ELR (cell line): ENCODE results near the gene PCTP.
A peak's percentile ranks its signal among the peaks of the same experiment; 100 is the strongest.

Experiments used
- DNase-seq: peaks from one replicate; pipeline ENCODE4 v3.0.0-alpha.2; 2015; ENCODE audit warnings: low read depth

The PCTP gene

DNA sequence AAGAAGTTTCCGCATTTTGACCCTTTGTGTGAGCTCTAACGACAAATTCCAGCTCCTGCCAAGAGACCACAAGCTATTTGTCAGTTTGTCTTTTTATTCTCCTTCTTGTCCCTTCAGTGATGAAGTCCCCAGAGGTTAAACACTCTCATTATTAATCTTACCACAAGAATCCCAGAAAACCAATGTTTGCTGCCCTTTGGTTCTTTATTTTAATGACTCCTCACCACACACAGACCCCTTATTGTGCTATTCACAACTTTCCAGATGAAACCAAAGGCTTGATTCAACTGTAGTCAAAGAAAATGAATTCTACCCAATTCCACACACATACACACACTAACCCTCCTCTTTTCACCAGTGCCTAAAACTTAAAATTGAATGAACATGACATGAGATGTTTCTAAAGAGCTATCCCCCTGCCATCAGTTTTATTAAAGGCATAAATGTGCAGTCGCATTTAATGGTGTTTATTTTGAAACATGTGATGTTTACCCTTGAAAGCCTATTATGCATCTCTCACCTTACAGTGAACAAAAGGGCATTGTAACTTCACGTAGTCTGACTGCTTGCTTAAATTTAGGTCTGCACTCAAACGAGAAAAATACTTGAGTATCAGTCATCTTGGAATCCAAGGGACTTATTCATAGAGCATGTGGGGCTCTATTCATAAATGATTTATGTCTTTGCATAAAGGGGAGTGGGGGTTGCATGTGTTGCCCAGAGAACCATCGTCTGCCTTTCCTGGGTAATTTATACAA is 44.1 kb downstream of the PCTP start:
- no peak for DNase-seq

DNA sequence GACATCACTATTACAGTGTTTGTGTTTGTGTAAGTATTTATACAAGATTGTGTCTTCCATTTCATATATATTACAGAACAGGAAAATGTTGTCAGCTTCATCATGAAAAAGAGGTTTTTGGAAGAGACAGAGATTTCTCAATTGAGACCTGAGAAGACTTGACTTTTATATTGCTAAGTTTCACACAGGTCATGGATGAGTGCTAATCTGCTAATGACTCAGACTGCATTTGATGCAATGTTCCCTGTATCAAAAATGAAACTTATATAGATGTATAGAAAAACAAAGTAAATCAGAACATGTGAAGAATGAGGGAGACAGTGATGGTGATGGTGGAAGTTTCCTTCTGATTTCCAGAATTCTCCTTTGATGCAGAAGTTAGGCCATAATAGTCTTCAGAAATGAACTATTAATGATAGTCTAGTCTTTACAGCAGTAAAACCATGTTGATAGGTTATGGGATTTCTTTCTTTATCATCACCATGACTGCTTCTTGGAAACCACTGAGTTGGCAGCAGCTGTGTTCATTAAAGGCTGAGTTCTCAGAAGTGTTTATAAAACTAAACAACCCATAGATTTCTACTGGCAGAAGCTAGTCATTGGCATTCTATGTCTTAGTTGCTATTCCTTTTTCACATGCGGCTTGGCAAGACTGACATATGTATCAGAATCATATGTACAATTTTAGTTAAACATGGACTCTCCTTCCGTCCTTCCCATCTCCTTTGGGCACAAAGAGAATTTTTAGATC is 56.1 kb downstream of the PCTP start:
- no peak for DNase-seq

DNA sequence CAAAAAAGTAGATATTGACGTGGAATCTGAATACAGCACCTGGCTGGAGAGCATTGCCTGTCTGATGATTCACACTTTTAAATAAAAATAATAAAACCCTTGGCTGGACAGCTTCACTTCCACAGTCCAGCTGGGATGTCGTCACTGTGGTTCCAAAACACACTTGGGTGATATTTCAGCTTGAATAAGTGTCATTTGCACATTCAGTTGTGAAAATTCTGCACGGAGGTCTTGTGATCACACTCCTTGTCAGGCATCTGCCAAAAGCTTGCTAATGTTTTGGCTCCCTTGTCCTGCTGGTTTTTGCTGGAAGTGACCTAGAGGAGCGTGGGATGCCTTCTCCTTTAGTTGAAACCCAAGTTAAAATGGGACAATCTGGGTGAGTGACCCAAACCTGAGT is 60.7 kb downstream of the PCTP start:
- no peak for DNase-seq

DNA sequence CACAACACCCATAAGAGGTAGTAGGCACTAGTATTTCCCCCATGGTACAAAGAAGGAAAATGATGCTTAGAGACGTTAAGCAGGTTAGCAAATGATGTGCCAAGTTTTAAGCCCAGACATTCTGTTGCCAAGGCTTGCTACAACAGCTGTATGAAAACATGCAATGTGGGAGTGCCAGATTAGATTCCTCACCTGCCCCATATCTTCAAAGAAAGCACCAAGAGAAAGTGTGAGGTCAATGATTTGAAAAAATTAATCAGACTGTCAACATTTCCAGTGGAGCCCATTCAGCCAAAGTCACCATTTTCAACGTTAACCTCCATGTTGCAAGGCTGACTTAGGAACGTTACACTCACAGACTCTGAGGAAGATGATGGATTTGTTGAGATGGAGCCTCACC is 61.5 kb downstream of the PCTP start:
- DNase-seq = no peak

DNA sequence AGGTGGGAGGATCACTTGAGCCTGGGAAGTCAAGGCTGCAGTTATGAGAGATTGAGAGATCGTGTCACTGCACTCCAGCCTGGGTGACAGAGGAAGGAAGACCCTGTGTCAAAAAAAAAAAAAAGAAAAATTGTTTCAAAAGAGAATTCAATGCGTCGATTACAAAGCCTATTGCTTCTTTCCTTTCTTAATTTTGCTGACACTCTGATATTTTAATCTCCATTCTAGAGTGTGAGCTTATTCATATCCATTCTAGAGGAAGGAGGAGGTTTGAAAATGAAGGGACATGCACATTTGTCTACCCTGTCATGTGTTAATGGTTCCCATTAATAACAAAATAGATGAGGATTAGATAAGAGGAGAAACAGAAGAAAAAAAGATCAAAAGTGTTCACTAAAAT is 63.1 kb downstream of the PCTP start:
- DNase-seq = no peak

DNA sequence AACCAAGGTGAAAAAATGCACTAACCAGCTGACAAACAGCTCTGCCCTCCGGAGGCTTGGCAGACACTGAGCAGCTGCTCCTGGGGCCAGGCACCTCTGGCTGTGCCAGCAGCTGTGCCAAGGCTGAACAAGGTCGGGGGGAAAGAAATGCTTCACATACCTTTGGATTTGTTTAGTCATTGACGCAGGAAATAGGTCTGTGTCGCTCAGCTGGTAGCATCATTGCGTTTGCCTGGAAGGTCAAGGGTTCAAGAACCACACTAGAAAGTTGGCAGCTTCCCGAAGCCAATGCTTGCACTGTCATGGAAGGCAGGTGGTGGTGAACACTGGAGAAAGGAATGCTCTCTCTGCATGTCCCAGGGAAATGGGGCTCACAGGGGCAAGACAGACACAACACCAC is 63.5 kb downstream of the PCTP start:
- no peak for DNase-seq

DNA sequence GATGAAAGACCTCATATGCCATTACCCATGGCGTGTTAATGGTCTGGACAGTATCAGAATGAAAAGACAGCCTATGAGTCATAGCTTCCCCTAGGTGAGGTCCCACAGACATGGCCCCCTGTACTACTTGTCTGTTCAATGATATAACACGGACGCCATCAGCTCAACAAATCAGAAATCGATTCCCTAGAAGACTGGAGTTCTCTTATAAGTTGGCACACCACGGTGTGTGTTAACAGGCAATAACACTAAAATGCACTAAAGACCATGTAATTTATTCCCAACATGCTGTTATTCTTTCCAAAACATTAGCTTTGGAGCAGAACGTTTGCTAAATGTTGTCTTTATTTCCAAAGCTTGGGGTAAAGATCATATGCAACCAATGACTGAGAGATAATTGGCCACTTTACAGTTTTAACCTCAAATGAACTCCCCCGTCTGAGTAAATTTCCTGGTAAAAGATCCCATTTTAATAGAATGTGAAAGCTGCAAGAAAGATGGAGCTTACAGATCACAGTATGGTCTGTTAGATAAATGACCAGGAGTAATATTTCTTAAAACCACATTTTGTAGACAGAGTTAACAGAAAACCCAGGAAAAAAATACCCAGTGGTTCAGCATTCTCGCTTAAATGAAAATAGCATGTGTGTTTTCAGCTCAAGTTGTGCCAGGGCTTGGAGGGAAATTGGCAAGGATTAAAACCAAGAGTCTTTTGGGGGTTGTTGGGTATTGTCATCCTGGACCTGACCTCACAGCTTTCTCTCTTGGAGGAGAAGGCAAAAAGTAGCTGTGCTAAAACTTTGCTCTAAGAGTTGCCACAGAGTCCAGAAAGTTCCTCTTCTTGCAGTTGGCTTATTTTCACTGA is 65.9 kb downstream of the PCTP start:
- no peak for DNase-seq

DNA sequence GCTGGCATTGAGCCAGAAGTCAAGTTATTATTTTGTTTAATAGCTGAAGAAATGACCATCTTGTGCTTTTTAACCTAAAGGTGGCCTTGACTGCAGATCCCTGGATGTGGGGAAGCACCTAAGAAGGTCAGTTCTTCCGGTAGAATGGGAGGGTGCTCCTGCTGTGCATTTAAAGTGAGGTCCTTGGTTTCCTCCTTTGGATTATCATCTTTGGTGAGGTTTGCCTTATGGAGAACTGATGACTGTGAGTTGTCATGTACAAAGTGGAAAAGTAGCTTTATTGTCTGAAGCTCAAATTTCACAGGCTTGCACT is 66.5 kb downstream of the PCTP start:
- DNase-seq = no peak

DNA sequence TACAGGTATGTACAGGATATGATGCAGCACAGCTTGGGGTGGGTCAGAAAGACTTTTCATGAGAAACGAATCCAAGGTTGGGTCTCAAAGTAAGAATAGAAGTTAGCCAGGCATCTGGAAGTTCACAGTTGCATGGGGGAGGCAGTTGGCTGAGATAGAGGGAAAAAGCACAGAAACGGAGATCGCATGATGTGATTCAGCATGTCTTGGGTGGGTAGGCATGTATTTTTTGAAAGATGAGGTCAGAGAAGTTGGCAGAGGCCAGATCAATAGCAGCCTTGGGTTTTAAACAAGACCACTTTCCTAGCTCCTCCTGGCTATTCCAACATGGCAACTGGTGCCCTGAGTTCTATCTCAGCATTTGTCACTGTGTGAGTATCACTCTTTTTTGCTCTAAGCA is 67.2 kb downstream of the PCTP start:
- no peak for DNase-seq

DNA sequence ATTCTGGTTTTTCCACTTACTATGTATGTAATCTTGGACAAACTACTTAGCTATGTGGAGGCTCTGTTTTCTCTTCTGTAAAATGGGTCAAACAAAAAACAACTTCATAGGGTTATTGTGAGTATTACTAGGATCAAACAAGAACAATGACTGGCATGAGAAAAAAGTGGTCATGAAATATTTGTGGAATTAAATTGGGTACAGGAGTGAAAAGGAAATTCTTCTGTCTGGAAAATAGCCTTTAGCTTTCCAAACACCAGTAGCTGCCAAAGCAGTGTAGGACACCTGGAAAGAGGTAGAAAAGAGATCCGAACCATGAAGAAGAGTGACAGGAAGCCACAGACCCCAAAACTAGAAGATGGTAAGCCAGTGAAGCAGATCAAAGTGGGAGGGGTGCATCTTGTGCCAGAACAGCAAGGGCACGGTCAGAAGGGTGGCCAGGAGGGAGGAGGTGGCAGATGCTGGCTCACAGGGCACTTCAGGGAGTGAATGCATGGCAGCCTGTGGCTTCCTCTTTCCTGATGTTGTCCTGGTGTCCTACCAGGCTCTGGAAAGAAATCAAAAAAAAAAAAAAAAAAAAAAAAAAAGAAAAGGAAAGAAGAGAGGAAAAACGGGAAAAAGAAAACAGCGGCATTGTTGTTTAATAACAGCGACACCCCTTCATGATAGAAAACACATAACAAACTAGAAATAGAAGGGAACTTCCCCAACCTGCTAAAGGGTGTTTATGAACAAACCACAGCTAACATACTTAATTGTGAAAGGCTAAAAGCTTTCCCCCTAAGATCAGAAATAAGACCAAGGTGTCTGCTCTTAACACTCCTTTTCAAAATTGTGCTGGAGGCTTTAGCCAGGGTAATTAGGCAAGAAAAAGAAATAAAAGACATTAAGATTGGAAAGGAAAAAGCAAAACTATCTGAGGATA is 67.9 kb downstream of the PCTP start:
- DNase-seq = no peak

DNA sequence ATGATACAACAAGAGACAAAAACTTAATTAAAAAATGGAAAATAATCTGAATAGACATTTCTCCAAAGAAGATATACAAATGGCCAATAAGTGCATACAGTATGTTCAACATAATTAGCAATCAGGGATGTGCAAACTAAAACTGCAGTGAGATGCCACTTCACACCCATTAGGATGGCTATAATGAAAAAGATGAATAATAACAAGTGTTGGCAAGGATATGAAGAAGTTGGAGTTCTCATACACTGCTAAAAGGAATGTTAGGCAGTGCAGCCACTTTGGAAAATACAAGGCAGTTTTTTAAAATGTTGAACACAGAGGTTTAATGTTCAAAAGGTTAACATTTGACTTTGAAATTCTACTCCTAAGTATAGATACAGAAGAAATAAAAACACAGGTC is 69.8 kb downstream of the PCTP start:
- no peak for DNase-seq

DNA sequence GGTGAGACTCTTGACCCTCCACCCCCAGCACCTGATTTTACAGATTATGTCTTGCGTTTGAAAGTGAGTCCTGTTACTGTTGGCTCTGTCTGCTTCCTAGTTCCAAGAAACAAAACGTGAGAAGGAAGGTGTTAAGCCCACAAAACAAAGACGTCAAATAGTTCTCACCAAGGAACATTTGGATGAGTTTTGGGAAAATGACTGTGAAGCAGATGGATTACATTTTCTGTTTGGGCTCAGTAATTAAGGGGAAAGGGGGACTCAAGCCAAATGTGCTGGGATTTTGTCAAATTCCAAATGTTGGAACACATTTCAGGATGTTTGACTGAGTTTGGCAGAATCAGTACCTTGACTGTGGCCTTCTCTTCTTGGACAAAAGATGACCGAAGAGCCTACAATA is 71.2 kb downstream of the PCTP start:
- no peak for DNase-seq

DNA sequence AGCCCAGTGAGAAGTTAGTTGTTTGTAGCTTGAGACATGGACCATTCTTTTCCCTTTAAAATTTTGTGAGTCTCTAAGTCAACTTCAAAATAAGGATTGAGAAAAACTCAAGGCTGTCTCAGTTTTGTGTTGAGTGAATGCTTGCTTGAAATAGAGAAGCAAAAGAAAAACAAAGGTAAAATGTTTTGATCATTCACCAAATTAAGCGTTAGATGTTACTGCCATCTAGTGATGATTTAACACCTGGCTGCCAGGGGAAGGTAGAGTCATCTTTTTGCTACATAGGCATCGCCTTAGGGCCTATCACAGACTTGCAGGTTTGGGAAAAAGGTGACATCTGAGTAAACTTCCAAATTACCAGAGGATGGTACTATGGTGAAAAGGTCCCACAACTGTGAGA is 74.4 kb downstream of the PCTP start:
- DNase-seq = peak; percentile 11
